ENCODE measurements around the gene KSR2.

- TF ChIP-seq POLR2A (IDR thresholded peaks at IDR 0.05; ENCODE audit: low read length) (no peak), GATA1 (IDR thresholded peaks at IDR 0.05; ENCODE audit: low read depth, low read length) (no peak)
Observed at GRCh38 chr12:117572755-117573154, 396.0 kb downstream of the KSR2 start.

All from erythroblast (primary cell).